Fibroblast of gingiva (primary cell): ENCODE results near the gene SIVA1.
"Not testable (repeated sequence)": the region's sequence is repeated elsewhere in the genome, so short reads cannot be mapped to it uniquely, and the experiment has no call there.

Source experiments
- DNase-seq: peaks from one replicate; pipeline ENCODE4 v3.0.0-alpha.2; 2011; ENCODE audit warnings: low read depth

Gene SIVA1

DNA sequence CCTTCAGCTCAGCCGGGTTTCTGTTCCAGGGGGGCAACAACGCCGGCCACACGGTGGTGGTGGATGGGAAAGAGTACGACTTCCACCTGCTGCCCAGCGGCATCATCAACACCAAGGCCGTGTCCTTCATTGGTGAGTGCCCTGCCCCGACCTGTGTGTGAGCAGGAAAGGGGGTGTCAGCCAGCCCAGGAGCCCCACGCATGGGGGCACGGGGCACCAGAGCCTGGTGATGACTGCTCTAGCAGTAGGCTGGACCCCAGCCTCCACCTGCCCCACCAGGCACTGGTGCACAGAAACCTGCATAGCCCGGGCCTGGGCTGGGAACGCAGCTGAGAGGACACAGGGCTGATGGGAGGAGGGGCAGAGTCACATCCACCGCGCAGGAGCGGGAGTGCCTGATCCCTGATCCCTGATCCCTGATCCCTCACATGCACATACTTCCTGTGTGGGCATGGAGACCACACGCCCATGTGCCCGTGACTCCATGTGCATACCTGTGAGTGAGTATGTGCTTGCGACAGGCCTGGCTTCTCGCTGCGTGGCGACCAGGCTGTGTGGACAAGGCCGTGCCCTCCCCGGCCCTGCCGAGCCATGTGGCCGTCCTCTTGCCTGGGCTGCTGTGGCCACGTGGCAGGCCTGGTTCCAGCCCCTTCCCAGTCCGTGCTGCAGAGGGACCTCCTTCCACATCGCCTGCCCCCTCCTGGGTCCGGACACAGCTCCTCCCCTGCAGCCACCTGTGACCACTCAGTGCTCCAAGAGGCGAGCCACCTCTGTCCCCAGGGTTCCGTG lies 17.8 kb upstream of the SIVA1 start:
- DNase-seq: no peak

DNA sequence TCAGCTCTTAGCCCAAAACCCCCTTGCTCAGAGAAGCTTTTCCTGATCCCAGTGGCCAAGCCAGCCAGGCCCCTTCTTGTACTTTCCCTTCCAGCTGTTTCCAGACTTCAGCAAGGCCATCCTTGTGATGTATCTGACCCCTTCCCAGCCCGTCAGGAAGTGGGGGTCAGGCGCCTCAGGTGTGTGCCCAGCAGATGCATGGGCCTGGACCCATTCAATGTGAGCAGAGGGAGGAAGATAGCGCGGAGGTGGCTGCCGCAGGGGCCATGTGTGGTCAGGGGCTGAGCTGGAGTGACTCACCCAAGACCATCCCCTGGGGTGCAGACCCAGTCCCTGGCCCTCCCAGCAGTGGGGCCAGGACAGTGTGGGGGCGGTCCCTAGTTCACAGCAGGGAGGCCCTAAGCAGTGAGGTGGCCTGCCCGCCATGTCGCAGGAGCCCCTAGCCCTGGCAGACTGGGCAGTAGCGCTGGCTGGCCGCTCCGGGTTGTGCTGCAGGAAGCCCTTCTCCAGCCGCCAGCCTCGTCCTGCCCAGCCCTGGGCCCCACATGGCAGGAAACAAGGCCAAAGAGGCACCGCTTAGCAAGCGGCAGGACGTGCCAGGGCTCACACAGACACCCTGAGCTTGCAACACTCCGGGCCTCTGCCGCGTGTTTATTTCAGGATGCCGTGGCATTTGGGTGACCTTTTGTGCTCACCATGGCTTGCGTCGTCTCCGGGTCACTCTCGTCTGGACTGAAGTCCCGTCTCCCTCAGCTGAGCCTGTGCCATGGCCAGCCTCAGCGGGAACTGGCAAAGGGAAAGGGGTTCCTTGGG lies 16.9 kb upstream of the SIVA1 start:
- DNase-seq: peak; percentile 95

- no peak for DNase-seq
Observed at GRCh38 chr14:104738375-104739019, 14.4 kb upstream of the SIVA1 start.

DNA sequence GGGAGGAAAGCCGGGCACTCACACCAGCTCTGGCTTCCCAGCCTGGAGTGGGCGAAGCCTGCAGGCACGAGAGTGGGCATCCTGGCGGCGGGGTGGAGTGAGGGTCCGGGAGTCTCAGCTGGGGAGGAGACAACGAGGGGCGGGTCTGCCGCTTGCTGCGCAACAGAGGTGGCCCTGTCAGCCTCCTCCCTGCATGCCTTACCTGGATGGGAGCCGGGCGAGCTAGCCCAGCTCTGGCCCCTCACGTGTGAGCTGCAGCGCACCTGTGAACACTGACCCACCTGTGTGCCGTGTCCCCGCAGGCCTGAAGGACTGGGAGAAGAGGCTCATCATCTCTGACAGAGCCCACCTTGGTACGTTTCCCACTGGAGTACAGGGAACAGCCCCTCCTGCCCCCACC lies 13.9 kb upstream of the SIVA1 start:
- no peak for DNase-seq

DNA sequence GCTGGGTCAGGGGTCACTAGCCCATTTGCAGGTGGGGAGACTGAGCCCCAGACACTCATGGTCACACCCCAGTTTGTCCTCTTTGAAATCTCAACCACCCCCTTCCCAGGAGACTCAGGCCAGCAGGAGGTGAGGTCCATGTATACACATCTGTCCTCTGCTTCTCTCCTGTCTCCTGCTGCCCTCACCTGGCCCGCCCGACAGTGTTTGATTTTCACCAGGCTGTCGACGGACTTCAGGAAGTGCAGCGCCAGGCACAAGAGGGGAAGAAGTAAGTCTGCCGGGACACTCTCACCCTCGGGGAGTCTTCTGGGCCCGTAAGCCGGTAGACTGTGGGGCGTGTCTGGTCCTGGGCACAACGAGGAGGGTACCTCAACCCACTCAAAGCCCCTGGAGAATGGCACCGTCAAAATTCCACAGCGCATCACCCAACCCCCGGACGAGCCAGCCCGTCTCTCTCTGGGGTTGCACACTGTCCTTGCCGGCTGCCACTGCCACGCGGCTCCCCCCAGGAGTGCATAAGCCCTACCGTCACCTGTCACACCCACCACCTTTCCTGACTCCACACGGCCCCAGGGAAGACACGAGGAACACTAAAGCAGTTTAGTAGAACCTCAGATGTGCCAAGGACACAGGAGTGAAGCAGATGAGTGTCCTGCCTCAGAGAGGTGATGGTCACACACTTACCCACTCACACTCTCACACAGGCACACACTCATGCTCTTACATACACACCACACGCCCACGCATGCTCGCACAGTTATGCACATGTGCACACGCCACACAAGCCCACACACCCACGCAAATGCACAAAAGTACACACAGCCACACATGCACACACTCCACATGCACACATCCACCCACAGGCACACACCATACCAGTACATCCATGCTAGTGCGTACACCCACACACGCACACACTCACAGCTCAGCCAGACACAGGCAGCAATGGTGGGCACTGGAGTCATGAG lies 13.1 kb upstream of the SIVA1 start:
- DNase-seq: no peak

- DNase-seq: no peak
Observed at GRCh38 chr14:104741108-104741802, 11.7 kb upstream of the SIVA1 start.

DNA sequence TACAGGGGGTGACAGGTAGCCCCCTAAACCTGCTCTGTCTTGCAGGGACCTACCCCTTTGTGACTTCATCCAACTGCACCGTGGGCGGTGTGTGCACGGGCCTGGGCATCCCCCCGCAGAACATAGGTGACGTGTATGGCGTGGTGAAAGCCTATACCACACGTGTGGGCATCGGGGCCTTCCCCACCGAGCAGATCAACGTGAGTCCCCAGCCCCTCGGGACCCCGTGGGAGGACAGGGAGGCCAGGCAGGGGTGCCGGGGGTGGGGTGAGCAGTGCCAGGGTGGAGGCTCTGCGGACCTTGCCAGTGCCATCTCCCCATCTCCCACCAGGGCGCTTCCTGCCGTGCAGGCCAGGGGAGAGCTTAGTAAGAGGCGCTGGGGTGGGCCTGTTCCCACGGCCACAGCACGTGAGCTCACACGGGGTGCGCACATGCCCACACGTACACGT lies 11.1 kb upstream of the SIVA1 start:
- no peak for DNase-seq

GRCh38 chr14:104742586-104743455 lies 10.1 kb upstream of the SIVA1 start:
- DNase-seq: no peak

DNA sequence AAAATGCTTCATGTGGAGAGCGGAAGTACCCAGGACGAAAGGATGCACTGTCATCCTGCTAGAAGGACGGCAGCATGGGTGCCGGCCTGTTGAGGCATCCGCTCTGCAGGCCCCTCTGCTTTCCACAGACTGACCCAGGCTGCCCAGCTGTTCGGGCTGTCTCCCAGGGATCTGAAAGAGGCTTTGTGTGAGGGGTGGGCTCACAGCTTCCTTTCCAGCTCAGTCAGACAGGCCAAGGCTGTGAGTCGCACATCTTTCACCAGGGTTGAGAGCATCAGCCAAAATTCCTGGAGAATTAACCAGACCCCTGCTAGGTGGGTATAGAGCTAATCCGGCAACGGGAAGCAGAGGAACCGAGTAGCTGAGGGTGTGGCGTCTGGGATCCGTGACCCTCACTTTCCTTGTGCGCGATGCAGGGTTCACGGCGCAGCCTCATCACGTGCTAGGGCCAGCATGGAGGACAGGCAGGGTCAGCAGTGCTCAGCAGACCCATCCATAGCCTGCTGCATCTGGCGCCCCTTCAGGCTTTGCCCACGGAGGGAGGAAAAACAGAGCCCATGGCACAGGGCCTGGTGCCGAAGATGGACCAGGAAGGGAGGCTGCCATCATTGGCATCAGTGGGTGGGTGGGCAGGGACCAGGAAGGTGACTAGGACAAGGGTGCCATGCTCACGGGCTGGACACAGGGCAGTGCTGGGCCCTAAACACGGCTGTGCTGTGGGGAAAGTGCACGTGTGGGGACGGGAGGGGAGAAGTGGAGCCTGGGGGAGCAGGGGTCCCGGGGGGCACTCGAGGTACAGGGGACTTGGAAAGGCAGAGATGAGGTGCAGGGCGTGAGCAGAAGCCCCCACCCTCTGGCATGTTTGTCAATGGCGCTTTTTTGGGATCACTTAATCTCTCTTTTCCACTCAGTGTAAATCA lies 9.2 kb upstream of the SIVA1 start:
- no peak for DNase-seq

GRCh38 chr14:104744484-104744883 lies 8.5 kb upstream of the SIVA1 start:
- DNase-seq: no peak

GRCh38 chr14:104745431-104745830 lies 7.5 kb upstream of the SIVA1 start:
- DNase-seq: no peak

GRCh38 chr14:104746071-104746545 lies 6.8 kb upstream of the SIVA1 start:
- no peak for DNase-seq

GRCh38 chr14:104746934-104747481 lies 5.9 kb upstream of the SIVA1 start:
- DNase-seq: peak; percentile 64

- DNase-seq: no peak
Observed at GRCh38 chr14:104747876-104748275, 5.1 kb upstream of the SIVA1 start.

DNA sequence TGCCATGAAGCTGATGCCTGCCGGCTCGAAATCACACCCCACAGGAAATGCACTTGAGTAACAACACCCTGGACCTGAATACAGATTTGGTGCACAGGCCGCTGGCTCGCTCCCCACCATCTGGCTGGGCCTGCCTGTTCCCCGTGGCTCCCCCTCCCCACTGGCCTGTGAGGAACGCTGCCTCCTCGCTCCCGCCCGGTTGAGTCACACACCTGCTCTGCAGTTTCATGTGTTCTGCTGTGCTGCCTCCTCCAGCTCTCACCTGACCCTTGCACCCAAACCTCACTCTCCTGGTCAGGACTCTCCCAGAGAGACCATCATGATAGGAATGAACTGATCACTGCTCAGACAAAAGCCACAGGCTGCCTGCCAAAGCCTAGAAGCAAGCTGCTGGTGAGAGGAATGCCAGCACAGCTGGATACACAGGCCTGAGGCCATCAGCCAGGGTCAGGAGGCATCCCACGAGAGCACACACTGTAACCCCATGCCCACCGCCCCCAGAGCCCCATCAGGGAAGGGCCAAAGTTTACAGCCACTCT lies 3.8 kb upstream of the SIVA1 start:
- DNase-seq: peak; percentile 68

GRCh38 chr14:104750056-104750752 lies 2.7 kb upstream of the SIVA1 start:
- DNase-seq: peak; percentile 61

DNA sequence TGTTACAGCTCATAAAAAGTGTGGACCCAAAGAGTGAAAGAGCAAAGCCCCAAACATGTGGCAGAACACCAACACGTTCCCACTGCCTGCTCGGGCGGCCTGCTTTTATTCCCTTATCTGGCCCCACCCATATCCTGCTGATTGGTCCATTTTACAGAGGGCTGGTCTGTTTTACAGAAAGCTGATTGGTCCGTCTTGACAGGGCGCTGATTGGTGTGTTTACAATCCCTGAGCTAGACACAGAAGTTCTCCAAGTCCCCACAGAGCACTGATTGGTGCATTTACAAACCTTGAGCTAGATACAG lies 2.2 kb upstream of the SIVA1 start:
- DNase-seq: not testable (repeated sequence)
